ENCODE measurements around the gene RBM5.

RBM5 gene

DNA sequence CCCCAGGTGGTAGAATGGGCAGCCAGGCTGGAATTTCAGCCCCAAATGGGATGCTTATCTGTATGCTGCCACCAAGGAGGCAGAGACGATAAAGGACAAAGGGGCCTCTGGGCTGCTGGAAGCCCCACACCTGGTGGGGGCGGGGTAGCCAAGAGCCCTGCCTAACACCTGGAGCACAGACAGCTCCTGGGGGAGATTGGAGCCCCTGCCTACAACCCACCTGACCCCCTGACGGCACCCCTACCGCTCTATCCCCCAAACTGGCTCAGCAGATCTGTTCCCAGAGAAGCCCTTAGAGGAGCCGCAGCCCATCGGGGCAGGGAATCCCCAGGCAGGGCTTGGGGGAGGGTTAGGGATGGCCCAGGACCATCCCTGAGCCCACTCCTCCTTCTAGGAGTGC, 50.6 kb downstream of the RBM5 start:
- DNase-seq = no peak

DNA sequence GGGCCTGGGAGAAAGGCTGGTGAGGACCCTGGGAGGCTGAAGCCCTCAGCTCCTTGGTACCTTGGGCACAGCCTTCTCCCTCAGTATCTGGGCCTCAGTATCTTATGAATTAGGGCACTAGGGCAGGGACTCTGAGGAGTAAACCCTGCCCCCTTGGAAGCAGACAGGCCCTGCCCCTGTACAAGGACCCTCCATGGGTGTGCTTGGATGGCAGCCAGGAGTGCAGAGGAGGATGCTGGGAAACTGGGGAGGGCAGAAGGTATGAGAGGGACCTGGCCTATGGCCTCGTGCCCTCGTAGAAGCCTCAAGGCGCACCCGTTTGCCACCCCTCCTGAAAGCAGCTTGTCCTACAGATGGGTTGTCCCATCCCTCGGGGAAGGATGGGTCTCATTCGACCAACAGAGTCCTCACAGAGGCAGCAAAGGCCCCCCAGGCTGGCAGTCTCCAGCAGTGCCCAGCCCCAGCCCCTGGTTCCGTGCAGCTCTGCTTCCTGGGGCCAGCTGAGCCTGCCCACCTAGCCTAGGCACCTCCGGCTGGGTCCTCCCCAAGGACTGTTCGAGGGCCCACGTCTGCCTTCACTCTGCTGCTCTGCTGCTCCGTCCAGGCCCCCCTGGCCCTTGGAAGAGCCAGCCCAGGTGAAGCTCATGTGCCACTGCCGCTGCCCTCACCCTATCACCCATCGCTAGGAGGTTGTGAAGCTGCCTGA, 51.2 kb downstream of the RBM5 start:
- no peak for DNase-seq

DNA sequence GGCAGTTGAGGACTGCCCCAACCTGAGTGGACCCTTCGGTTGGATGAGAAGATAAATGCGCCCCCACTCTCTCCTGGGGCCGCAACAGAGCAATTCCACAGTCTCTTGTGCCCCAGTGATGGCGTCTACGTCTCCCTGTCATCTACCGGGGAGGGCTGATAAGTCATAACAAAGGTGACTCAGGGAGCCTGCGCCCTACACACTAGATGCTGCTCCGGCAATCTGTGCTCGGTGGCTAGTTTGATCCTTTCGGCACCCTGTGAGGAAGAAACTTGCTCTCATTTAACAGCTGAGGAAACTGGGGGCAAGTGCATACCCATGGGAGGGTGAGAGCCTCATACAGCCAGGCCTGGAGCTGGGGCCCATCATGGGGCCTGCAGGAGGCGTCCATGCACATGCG, 52.3 kb downstream of the RBM5 start:
- DNase-seq = no peak

DNA sequence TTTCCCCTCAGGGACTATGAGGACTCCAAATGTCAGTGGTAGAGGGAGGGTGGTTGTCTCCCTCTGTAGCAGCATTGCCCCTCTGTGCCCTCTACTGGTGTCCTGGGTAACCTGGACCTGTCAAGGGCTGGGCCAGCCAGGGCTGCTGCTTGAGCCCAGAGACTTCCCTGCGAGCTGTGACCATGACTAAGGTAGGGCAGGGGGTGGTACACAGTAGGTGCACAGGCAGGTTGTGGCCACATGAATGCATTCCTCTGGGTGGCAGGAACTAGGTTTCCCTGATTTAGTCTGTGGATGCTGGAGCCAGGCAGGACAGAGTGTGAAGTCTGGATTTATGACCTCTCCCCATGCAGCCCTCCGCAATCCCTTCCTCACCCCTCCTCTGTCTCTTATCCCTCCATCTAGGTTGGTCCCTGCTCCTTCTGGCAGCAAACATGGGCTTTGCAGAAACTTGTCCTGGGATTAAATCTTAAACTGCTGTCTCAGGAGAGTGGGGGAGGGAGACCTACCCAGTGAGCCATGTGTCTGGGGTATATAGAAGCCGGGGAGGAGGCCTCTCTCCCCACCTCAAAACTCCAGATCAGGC, 57.7 kb downstream of the RBM5 start:
- DNase-seq = no peak

DNA sequence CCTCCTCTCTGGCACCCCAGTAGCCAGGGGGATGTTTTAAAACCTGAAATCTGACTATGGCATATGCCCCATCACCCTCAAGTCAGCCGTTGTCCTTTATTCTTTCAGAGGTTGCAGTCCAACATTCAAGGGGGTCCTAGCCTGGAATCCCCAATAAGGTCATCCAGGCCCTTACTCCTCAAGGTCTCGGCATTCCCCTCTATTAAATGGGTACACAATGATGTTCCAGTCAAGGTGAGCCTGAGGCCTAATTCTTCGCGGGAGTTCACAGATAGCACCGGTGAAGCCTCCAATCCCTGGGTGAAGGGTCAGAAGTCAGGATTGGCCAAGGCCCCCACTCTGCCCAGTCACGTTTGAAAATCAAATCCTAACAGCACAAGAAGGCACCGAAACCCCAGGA, 58.3 kb downstream of the RBM5 start:
- DNase-seq = no peak

DNA sequence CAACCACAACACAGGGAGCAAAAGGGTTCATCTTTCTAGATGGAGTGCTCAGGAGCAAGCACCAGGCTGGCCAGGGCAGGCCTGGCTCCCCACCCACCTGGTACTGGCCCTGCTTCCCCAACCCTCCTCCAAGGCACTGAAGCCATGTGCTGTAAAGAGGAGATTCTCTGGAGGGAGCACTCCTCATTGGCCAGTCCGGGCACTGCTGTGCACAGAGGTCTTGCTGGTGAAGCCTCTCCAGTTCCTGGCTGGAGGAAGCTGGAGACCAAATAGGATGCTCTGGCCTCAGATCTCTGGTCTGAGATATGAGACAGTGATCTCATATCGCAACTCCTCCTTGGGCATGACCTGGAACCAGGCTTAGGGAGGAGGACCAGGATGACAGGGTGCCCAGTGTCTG, 58.7 kb downstream of the RBM5 start:
- DNase-seq = no peak

DNA sequence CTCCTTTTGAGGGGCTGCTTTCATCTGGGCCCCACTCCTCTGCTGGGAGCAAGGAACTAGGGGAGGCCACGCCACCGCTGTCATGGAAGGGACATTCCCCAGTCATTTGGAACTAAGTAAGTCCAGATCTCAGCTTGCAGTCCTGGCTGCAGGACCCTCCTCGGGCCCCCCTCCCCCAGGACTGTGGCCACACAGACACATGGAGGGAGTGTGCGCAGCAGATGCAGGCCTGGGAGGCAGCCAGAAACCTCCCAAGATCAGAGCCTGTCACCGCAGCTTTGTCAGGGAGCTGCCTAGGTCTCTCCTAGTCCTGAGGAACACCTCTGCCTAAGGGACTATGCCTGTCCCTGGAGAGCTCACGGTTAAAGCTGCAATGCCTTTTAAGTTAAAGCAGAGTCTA, 59.1 kb downstream of the RBM5 start:
- no peak for DNase-seq

DNA sequence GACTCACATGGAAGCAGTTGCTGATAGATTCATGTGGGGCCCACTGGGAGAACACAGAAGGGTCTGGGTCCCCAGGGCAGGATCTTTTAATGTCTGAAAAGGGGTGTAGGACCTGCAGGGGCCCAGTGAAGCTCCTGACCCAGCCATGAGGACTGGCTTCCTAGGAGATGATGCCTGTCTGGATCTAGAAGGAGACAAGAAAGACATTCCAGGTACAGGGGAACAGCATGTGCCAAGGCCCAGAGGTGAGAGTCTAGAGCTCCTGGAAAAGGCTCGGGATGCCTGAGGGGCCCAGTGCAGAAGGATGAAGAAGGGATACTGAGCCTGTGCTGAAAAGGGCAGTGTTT, 61.7 kb downstream of the RBM5 start:
- no peak for DNase-seq

DNA sequence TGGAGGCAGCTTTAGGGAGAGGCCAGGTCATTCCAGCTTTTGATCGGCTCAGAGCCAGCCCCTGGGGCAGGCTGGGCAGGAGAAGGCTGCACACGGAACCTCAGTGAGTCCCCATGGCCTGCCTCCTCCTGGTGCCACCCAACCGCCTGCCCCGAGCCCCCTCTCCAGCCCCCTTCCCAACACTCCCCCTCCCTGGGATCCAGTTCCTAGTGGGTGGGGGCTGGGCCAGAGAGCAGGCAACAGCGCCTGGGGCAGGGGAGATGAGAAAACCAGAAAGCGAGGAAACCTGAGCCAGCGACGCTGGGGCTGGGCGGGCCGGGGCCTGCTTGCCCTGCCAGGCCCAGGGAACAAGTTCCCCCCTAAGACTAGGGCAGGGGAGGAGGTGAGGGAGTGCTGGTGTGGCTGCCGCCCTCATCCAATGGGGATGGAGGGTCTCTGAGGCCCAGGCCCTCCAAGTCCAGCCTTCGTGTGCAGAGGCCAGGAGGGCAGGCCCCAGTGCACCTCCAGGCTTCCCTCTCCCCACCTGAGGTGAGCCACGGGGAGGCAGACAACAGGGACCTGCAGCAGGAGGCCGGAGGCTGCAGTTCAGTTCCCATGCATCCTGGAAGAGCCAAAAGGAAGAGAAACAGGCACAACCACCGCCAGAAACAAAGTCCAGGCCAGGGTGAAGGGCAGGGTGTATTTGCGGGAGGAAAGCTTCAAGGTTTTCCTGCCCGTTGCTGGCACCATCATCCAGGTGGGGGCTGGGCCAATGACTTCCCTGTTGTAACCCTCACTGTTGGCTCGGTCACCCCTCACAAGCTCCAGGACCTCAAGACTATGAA, 62.4 kb downstream of the RBM5 start:
- no peak for DNase-seq

DNA sequence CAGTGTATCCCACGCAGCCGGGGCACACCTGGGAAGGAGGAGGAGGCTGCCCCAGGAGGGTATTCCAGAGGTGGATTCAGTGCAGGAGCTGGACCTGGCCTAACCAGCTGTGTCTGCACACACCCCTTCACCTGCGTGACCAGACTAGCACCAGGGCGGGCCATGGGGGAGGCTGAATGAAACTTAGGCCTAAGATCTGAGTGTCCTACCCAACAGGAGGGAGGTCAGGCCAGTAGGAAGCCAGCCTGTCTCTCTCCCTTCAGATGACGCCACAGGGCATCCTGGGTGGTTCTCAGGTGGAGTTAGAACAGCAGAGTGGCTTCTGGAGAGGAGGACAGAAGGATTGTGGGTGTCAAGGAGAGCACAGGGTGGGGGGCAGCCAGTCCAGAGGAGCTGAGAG, 63.0 kb downstream of the RBM5 start:
- no peak for DNase-seq

DNA sequence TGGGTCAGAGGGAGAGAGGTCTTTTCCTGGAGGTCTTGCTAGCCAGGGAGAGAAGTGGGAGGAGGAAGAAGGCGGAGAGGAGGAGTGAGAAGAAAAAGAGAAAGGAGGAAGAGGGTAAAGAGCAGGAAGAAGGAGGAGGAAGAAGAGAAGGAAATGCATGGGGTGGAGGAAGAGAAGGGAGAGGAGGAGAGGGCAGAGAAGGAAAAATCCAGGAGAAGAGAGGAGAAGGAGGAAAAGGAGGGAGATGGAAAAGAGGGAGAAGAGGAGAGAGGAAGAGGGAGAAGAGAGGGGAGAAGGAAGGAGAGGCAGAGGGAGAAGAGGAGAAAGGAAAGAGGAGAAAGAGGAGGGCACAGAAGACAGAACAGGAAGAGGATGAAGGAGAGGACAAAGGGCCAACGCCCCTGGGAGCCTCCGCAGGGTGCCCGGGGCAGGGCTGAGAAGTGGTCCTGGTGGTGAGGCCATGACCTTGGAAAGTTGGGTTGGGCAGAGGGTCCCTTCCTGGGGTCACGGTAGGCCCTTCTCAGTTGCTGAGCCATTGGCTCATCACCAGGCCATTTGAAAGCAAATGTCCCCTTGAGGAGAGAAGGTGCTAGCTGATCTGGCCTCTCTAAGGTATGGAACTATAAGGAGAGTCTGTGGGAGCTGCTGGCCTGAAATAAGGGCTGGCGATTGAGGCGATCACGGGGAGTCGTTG, 65.2 kb downstream of the RBM5 start:
- no peak for DNase-seq

DNA sequence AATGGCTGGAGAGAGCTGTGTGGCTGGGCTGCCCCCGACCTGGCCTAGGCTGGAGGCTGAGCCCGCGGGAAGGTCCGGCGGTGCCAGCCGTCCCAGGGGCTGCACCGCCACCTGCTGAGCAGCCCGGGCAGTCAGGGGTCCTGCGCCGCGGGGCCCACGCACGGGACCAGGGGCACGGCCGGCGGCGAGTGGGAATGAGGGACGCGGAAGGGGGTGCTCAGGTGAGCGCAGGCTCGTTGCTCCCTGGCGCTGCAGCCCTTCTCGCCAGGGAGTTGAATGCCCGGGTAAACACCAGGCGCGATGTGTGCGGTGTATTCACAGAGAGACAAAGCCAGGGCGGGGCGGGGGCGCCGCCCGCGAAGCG, 65.7 kb downstream of the RBM5 start:
- no peak for DNase-seq

DNA sequence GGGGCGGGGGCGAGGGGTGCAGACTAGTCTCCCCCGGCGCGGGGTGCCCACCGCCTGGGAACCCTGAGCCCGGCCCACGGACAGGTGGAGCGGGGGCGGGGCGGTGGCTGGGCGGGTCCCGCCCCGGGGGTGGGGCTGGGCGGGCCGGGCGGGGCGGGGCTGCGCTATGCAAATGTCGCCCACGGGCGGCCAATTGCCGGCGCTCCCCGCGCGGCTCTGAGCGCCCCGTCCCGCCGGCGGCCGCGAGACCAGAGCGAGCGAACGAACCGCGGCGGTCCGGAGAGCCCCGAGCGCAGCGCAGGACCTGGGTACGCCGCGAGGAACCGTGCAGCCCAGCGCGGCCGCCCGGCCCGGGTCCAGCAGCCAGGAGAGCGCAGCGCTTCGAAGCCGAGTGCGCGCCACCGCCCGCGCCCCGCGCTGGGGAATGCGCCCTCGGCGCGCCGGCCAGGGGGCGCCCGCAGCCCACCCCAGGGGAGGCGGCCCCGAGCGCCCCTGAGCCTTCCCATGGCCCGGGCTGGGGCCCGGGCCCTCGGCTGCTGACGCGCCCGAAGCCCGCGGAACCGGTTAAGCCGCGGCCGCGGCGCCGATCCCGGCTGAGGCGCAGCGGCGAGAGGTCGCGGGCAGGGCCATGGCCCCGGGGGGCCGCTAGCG, 66.2 kb downstream of the RBM5 start, which contains the start of gene SEMA3F:
SEMA3F (plus strand) TSS at position 485 of the 651 bp plus-strand sequence. CDS start 4,299 bp downstream, outside the sequence.
- peak; percentile 52 for DNase-seq

DNA sequence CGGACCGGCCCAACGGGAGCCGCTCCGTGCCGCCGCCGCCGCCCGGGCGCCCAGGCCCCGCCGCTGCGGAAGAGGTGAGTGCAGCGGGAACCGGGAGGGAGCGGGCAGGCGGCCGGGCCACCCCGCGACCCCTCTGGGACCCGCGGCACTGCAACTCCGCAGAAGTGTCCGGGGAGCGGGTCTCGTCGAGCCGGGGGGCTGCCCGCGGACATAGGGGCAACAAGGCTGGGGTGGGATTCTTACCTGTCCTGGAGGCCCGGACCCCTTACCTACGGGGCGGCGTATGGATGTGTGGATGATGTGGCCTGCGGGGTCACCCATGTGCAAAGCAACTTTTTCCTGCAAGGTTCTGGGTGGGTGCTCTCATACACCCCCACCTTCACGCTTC, 66.8 kb downstream of the RBM5 start:
- no peak for DNase-seq

DNA sequence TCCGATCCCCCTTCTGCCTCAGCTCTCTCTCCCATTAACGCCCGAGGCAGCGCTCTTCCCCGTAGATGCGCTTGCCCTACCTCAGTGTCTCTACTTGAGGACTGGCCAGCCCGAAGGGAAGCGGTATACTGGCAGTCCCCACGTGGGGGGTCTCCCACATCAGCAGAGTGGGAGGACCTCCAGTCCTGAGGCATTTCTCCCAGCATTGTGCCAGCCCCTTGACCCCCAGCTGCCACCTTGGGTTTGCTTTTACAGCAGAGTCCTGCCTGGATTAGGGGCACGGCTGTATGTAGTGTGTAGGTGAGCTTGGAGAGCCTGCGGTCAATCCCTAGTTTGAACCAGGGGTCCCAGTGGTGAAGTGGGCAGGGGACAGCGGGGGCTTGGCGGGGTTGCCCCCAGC, 67.2 kb downstream of the RBM5 start:
- DNase-seq = no peak

DNA sequence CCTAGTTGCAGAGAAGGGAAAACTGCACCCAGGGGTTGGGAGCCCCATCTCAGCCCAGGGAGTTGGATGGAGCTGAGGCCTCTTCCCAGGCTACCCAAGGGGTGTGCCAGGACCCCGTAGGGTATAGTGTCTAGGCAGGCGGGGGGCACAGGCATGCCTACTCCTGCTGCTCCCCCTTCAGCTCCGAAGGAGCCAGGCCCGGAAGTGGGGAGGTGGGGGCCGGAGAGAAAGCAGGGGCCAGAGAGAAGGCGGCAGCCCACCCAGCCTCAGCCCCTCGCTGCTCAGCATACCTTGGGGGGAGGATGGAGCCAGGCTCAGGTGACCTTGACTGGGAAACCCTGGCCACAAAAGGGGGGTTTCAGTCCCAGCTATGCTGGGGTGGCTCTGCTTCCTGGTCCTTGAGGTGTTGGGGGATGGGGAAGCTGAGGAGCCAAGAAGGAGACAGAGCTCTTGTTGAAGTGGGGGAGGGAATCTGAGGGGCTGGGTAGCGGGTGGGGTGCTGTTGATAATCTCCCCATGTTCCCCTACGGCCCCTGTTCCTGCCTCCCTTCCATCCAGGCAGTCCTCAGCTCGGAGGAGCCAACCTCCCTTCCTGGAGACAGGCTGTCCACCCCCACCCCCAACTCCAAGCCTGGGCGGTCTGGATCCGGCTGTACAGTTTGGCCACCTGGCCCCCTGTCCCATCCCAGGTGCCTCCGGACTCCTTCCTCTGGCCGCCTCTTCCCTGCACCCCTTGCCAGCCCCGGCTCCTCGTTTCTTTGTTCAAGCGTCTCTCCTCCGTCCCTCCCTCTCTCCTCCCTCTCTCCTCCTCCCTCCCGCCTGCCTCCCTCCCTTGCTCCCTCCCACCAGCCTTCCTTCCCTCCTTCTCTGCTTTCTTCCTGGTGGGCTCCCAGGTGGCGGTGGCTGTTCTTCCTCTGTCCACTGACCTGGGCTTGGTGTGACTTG, 68.1 kb downstream of the RBM5 start:
- no peak for DNase-seq

DNA sequence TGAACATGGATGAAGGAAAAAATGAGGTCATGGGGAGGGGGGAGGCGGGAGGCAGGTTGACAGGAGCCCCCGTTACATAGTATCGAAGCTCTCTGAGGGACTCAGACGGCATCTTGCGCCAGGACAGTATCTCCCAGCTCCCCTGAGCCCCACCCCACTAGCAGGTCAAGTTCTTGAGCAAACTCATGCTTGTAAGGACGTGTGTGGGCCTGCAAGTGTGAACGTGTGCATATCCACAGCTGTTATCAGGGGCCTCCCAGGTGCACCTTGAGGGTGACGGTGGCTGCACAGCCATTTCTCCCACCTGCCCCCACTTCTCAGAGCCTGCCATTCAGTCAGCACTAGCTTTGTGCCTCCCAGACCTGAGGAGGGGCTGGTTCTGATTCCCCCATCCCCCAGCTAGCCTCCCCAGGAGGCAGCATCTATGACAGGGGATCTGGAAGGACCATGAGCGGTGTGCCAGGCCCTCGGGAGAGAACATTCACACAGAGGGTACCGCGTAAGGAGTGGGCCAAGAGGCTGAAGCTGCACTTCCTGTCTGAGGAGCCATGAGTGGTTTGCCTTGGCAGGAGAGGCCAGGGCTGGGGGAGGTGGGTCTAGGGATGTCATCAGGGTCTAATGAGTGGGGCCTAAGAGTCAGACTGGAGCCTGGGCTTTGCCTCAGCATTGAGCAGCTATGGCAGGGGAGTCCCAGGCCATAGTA, 69.3 kb downstream of the RBM5 start:
- no peak for DNase-seq

DNA sequence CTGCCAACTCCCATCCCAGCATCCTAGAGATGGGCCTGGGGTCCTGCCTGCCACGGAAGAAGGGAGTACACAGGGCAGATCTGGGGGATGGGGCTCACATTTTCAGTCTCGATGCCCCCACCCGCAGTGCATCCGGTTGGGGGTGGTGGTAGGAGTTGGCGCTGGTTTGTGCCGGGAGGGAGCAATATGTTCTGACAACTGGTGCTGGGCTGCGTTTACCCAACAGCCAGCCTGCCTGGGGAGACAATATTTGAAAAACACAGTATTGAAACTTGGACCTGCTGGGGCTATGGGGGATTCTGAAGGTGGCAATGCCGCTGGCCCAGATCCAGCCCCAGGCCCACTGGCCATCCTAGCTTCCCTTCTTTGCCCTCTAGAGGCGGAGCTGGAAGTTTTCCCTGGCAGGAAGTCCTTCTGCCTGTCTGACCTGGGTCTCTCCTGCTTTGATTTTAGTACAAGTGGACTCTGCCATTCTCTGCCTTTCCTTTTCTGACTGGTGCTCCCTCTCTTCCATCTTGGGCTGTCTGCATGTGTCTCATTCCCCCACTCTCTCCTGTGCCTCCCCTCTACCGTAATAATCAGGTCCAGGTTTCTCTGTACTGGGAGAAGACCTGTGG, 69.9 kb downstream of the RBM5 start:
- DNase-seq = no peak

DNA sequence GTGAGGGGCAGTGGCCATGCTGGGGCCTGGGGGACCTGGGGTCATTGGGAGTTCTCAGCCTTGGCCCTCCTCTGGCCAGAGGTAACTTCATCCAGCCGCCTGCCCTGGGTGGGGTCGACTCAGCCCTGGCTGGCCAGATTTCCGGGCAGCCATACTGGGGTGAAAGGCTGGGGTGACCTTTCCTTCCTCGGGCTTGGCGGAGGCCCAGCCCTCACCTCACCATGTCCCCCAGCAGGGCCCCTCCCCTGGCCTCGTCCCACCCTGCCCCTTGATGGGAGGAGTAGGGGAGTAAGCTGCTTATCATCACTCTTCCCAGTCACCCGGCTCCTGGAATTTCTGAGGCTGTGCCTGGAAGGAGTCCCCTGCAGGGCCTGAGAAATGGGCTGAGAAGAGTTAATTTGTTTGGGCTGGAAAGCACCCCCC, 71.9 kb downstream of the RBM5 start:
- no peak for DNase-seq

DNA sequence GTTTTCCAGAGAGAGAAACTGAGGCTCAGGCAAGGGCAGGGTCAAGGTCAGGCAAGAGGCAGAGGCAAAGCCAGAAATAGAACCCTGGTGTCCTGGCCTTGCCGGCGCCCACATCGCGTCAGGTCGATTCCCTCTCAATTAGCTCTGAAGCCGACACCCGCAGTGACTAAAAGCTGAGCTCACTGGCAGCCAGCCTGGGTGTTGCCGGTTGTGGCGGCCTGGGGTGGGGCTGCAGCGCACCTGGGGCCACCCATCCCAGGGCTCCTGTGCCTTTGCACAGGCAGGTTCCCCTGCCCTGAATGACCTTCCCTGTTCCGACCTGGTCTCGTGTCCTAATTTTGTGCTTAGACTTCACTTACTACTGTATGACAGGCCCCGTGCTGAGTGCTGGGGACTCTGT, 72.6 kb downstream of the RBM5 start:
- DNase-seq = no peak
